GM21576 (cell line): ENCODE data around the gene MAP4K1.

ENCODE experiments used
- ATAC-seq: cut with Tn5 transposase; IDR thresholded peaks from one replicate; pipeline ENCODE4 v1.9.1; 2021; ENCODE audit warnings: mild to moderate bottlenecking, moderate library complexity; ENCODE audit not compliant: unreplicated experiment

The MAP4K1 gene

GRCh38 chr19:38617764-38618589 lies at the start of gene MAP4K1:
Gene MAP4K1 (minus strand): TSS chr19:38617953. CDS start chr19:38617895, 58 bp downstream.
- ATAC-seq: peak; percentile 62

DNA sequence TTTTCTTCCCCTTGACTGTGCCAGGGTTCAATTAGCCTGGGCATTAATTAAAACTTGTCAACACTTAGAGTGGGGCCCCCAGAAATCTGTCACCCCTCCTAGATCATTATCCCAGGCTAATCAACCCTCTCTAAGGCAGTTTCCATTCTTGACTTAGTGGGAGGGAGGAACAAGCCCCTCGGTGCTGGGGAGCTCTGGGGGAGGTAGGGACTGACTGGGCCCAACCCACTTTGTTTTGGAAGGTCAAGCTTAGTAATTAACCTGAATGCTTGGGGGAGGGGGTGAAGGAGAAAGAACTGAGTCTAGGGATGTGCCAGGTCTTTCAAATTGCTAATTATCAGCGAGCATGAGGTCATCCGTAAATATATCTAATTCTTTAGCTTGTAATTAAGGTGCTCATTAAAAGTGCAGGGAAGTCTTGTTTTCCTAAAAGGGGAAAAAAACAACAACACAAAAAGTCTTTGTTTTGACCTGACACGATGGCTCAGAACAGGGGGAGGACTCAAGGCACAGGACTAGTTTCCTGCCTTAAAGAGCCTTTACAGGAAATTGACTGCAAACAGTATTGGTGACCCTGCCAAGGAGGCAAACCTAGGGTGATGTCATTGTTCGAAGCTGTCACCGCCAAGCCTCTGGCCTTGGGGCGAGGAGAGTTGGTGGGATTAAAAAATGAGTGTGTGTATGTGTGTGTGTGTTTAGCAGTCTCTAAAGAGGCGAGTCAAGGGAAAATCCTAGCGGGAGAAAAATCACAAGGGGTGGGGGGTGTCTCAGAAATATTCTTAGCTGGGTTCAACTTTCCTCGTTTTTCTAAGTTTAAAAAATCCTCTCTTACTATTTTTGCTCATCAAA lies 49.1 kb upstream of the MAP4K1 start:
- no peak for ATAC-seq

DNA sequence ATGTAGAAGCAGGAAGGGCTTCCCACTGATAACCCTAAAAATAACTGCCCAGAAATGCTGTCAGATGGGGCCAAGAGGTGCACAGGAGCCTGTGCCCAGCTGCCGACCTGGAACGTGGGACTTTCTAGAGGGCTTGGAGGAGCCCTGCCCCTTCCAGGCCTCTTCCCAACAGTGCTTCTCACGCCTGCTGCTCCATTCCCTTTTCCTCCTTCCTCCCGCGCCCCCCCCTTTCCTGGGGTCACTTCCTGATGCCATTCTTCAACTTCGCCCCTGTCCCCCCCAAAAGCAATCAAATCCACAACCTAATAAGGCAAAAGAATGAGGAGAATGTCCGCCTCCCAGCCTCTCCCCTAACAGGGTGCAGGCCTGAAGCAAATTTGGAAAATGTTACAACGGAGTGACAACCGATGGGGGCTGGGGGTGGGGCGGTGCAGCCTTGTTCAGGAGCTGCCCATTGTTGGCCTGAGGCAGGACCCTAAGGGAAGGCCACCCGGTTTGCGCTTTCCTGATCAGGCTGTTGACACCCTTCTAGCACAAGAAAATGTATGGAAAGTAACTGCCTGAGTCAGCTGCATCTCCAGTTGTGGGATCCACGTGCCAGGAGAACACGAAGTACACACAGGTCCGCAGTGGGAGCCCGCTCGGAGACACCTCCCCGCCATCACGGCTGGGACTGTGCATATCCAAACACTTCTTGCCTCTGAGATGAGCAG lies 48.4 kb upstream of the MAP4K1 start:
- no peak for ATAC-seq

DNA sequence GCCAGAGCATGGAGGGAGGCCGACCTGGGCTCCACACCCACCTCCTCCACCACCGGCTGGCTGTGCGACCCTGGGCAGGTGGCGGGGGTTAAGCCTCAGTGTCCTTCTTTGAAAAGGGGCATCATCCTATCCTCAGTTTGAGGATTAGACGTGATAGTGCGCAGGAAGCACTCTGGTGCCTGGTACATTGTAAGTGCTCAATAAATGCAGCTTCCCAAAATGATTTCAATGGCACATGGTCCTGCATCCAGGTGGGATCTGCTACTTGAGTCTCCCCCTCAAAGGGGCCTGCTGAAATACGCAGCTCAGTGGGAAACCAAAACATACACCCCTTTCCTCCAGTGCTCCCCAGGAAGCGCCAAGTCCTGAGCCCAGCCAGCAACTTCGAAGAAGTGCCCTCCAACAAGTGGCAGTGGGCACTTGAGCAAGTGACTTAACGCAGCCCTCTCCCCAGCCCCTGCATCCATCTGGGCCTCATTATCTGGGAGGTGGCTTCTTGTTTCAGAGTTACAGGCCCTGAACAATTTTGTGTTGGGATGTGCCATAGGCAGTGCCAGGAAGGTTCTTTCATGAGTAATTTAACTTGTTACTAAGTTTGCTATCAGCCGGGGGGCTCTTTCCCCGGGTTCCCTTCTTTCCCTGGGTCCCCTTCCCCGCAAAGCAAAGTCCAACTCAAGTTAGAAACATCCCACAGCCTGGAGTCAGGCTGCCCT lies 47.6 kb upstream of the MAP4K1 start:
- ATAC-seq: no peak

- no peak for ATAC-seq
Observed at GRCh38 chr19:38664503-38665211, 46.9 kb upstream of the MAP4K1 start.

- no peak for ATAC-seq
Observed at GRCh38 chr19:38663957-38664502, 46.3 kb upstream of the MAP4K1 start.

DNA sequence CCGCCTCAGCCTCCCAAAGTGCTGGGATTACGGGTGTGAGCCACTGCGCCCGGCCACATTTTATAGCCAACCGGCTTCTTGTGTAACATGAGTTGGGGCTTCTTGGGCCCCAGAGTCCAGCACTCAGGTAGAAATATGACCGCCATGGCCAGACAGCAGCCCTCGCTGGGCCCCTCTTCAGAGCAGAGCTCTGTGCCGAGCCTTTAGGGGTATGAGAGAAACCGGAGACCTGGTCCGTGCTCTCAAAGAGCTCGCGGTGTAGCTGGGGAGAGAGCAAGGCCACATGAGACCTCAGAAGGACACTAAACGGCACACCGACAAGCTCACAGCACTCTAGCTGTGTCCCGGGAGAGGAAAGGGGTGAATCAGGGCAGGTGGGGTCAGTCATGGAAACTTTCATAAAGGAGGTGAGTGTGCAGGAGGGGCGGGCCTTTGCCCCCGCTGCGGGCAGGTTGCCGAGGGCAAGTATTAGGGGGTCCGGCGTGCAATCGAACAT lies 45.5 kb upstream of the MAP4K1 start:
- ATAC-seq: no peak

GRCh38 chr19:38662537-38663155 lies 44.9 kb upstream of the MAP4K1 start:
- ATAC-seq: no peak

DNA sequence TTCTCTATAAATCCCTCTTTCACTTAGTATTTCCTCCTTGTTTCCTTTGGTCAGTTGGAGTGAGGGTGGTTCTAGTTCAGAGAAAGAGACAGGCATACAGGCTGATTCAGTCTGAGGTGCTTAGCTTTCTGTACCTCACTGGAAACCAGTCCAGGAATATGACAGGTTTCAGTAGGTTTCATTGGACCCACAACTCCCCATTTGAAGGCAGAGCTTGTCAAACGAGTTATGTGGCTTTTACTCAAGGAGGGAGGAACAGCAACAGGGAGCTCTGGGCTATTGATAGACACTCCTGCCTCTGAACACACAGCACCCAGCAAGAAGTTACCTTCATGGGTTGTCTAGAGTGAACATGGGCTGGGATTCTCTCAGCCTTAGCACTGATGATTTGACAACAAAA lies 44.2 kb upstream of the MAP4K1 start:
- ATAC-seq: no peak

DNA sequence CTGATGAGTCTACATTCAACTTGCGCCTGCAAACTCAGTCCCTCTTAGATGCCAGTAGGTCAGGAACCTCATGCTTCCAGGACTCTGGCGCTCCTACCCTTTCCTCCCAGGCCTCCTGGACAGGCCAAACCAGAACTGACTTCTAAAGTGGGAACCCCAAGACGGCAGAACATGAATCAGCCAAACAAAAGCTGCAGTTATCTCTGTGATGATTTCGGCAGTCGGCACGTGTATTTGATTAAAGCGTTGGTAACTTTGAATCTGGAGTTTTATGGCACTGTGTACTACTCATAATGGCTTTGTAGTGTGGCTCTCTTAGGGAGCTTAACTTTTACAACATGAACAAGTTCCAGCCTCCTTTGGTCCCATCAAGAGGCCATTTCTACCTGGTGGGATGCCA lies 43.4 kb upstream of the MAP4K1 start:
- no peak for ATAC-seq

DNA sequence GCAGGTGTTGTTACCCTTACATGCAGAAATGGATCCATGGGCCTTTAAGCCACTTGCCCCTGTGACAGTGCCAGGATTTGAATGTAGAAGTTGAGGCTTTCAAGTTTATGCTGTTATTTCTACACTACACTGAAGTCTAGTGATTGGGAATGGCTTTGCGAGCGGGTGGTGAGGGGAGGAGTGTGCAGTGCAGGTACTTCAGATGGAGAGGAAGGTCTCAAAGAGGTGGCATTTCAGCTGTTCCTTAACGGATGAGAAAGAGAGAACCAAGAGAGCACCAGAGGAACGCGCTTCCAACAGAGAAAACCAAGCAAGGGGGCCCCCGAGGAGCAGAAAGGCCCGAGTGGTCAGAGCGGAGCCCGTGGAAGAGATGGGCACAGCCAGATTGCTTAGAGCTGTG lies 43.0 kb upstream of the MAP4K1 start:
- ATAC-seq: no peak

- no peak for ATAC-seq
Observed at GRCh38 chr19:38658462-38659306, 40.9 kb upstream of the MAP4K1 start.

GRCh38 chr19:38657633-38658222 lies 40.0 kb upstream of the MAP4K1 start:
- ATAC-seq: no peak

- no peak for ATAC-seq
Observed at GRCh38 chr19:38656171-38656981, 38.6 kb upstream of the MAP4K1 start.

DNA sequence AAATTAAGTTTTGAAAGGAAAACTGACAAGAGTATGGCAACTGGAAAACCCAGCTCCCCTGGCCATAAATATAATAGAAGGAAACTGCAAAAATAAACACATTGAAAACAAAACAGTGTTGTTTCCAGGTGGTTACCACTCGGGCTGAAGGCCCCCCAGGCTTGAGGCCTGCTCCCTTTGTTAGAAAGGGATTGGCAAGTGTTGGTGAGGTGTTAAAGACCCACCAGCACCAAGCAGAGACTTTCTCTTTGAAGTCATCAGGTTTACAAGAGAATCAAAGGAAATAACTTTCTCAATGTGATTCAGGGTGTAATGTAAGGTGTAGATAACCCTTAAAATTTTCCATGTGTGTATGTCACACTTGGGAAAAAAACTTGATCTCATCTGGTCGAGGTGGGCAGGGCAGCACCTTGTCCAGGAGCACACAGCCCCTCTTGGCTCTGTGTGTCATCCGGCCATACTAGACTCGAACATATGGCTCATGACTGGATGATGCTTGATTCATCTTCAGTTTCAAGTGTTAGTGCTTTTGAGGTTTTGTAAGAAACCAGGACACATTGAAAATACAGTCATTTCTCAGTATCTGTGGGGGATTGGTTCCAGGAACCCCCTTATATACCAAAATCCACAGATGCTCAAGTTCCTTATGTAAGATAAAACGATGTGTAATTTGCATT lies 37.5 kb upstream of the MAP4K1 start:
- ATAC-seq: no peak

- no peak for ATAC-seq
Observed at GRCh38 chr19:38654628-38655055, 36.9 kb upstream of the MAP4K1 start.
